ACC112 (cell line): ENCODE results near the gene EML6.

Experiments used
- H2AFZ ChIP-seq: fragments of 200-600 bp; sonication (generic); one replicate; pipeline ENCODE4 v1.6.0; 2017; ENCODE audit warnings: antibody characterized with exemption, low read length; ENCODE audit not compliant: unreplicated experiment
- H3K27ac ChIP-seq: fragments of 200-600 bp; sonication (generic); 2 replicates; pipeline ENCODE4 v1.5.1; 2014; ENCODE audit warnings: low read depth, mild to moderate bottlenecking, antibody characterized with exemption, low read length, moderate library complexity
- H3K27me3 ChIP-seq: fragments of 200-600 bp; sonication (generic); 2 replicates; pipeline ENCODE4 v1.6.1; 2014; ENCODE audit warnings: mild to moderate bottlenecking, antibody characterized with exemption, low read length, moderate library complexity, mixed read lengths; ENCODE audit not compliant: insufficient read depth
- H3K36me3 ChIP-seq: fragments of 200-600 bp; sonication (generic); 2 replicates; pipeline ENCODE4 v1.6.1; 2016; ENCODE audit warnings: mild to moderate bottlenecking, antibody characterized with exemption, low read length, moderate library complexity, mixed read lengths; ENCODE audit not compliant: insufficient read depth
- H3K4me1 ChIP-seq: fragments of 200-600 bp; sonication (generic); one replicate; pipeline ENCODE4 v1.6.1; 2016; ENCODE audit warnings: low read length, mixed read lengths; ENCODE audit not compliant: insufficient read depth, unreplicated experiment, control insufficient read depth
- H3K4me3 ChIP-seq: fragments of 200-600 bp; sonication (generic); 2 replicates; pipeline ENCODE4 v1.5.1; 2014; ENCODE audit warnings: mild to moderate bottlenecking, low read depth, low read length
- H3K79me2 ChIP-seq: fragments of 200-600 bp; sonication (generic); one replicate; pipeline ENCODE4 v1.6.0; 2016; ENCODE audit warnings: low read length; ENCODE audit not compliant: control insufficient read depth, unreplicated experiment, insufficient read depth

The EML6 gene

DNA sequence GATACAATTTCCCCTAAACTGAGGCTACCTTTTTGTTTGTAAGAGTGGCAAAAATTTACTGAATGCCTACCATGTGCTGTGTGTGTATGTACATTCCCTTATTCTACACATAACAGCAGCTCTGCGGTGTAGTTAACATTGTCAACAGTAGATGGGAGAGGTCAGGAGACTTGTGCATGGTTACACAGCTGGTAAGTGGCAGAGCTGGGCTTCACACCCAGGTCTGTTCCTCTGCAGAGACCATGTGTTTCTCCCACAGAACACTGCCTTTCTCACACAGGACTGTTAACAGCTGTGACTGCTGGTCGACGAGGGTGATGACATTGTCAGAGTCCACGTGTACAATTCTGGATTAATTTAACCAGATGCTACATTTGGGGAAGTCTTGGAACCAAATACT is 49.1 kb downstream of the EML6 start:
- no peaks in the 10 kb centered on the region for H3K79me2 ChIP-seq
- peak overlapping the region; percentile 44 for H3K27ac ChIP-seq
- H3K36me3 ChIP-seq: no peaks in the 10 kb centered on the region
- H3K4me3 ChIP-seq: peak overlapping the region; percentile 38; the same call in 1 of the 2 replicates
- peaks cover 37% of the 10 kb centered on the region for H3K4me1 ChIP-seq
- H2AFZ ChIP-seq: peak overlapping the region; percentile 87
- no peaks in the 10 kb centered on the region for H3K27me3 ChIP-seq

DNA sequence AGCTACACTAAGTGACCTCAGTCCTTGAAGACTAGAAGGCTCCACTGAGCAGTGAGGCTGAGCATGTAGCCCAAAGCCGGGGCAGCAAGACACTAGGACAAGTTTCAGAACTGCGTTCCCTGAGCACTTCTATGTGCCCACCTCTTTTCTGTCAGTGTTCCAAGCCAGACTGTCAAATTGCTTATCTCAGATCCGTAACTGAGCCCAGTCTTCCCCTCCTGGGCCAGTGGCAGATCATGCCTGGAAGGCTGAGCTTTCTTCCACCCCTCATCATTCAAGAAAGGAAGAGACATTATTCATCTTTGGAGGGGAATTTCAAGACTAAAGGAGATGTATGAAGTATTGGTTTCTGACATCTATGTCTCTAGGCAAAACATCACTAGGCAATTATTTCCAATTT is 49.8 kb downstream of the EML6 start:
- H3K27ac ChIP-seq: no peak overlapping the region
- no peaks in the 10 kb centered on the region for H3K36me3 ChIP-seq
- H3K79me2 ChIP-seq: no peaks in the 10 kb centered on the region

GRCh38 chr2:54773838-54774237 is 50.4 kb downstream of the EML6 start:
- Histone ChIP-seq H2AFZ (no peak overlapping the region), H3K27me3 (no peaks in the 10 kb centered on the region), H3K36me3 (no peaks in the 10 kb centered on the region), H3K79me2 (no peaks in the 10 kb centered on the region), H3K4me1 (peaks cover 28% of the 10 kb centered on the region), H3K27ac (no peak overlapping the region), H3K4me3 (no peak overlapping the region)

More for the DNA sequence above, 49.8 kb downstream of the EML6 start:
- no peak overlapping the region for H3K4me3 ChIP-seq
- peaks cover 30% of the 10 kb centered on the region for H3K4me1 ChIP-seq
- H2AFZ ChIP-seq: no peak overlapping the region
- no peaks in the 10 kb centered on the region for H3K27me3 ChIP-seq

GRCh38 chr2:54775710-54776109 is 52.2 kb downstream of the EML6 start:
- Histone ChIP-seq H3K79me2 (no peaks in the 10 kb centered on the region), H3K27me3 (no peaks in the 10 kb centered on the region), H3K4me1 (peaks cover 23% of the 10 kb centered on the region), H3K4me3 (no peak overlapping the region), H3K27ac (no peak overlapping the region), H2AFZ (no peak overlapping the region), H3K36me3 (no peaks in the 10 kb centered on the region)

GRCh38 chr2:54776494-54776893 is 53.0 kb downstream of the EML6 start:
- no peak overlapping the region for H3K4me3 ChIP-seq
- no peak overlapping the region for H3K27ac ChIP-seq
- H3K27me3 ChIP-seq: no peaks in the 10 kb centered on the region
- H3K4me1 ChIP-seq: peaks cover 16% of the 10 kb centered on the region
- no peaks in the 10 kb centered on the region for H3K36me3 ChIP-seq
- H2AFZ ChIP-seq: no peak overlapping the region
- no peaks in the 10 kb centered on the region for H3K79me2 ChIP-seq

DNA sequence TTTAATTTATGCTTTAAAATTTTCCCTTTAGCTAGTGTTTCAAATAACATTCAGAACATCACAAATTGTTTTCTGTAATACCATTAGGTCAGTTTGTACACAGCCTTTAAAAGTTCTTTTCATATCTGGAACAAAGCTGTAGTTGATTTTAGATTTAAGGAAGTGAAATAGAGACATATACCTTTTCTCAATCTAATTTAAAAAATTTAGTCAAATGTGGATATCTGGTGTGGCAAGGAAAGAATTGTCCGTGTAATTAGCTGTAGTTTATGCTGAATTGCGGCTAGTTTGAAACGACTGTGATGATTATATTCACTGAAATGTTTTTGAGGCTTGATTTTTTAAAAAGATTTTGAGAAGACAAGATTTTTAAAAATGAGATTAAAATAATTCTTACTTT is 59.9 kb downstream of the EML6 start:
- no peaks in the 10 kb centered on the region for H3K4me1 ChIP-seq
- H3K27me3 ChIP-seq: no peaks in the 10 kb centered on the region
- H3K27ac ChIP-seq: no peak overlapping the region
- H2AFZ ChIP-seq: no peak overlapping the region
- no peaks in the 10 kb centered on the region for H3K36me3 ChIP-seq
- no peak overlapping the region for H3K4me3 ChIP-seq
- H3K79me2 ChIP-seq: no peaks in the 10 kb centered on the region

DNA sequence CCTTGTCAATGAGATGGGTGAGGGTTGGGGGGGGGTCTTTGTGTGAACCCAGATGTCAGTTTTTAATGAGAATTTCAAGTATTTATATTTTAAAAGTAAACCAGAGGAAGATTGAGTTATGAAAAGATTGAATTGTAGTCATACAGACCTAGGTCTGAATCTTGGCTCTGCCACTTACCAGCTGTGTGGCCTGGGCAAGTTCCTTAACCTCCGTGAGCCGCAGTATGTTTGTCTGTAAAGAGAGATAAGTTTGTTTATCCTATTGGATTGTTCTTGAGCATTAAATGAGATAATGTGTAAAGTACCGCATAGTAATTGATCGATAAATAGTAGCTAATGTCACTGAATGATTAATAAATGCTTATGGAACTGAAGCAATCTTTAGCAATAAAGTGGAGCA is 63.8 kb downstream of the EML6 start:
- no peak overlapping the region for H3K4me3 ChIP-seq
- no peaks in the 10 kb centered on the region for H3K36me3 ChIP-seq
- no peaks in the 10 kb centered on the region for H3K79me2 ChIP-seq
- H3K4me1 ChIP-seq: no peaks in the 10 kb centered on the region
- no peak overlapping the region for H3K27ac ChIP-seq
- H3K27me3 ChIP-seq: no peaks in the 10 kb centered on the region
- no peak overlapping the region for H2AFZ ChIP-seq

- H3K27ac ChIP-seq: no peak overlapping the region
- H2AFZ ChIP-seq: no peak overlapping the region
- H3K36me3 ChIP-seq: no peaks in the 10 kb centered on the region
- H3K79me2 ChIP-seq: no peaks in the 10 kb centered on the region
- H3K27me3 ChIP-seq: no peaks in the 10 kb centered on the region
- no peaks in the 10 kb centered on the region for H3K4me1 ChIP-seq
- no peak overlapping the region for H3K4me3 ChIP-seq
Measured at GRCh38 chr2:54787755-54788366, 64.4 kb downstream of the EML6 start.

- H3K4me1 ChIP-seq: no peaks in the 10 kb centered on the region
Measured at GRCh38 chr2:54789878-54790277, 66.4 kb downstream of the EML6 start.

GRCh38 chr2:54791831-54792230 is 68.4 kb downstream of the EML6 start:
- H3K79me2 ChIP-seq: no peaks in the 10 kb centered on the region
- H2AFZ ChIP-seq: no peak overlapping the region
- H3K27ac ChIP-seq: no peak overlapping the region
- H3K4me1 ChIP-seq: no peaks in the 10 kb centered on the region
- no peaks in the 10 kb centered on the region for H3K27me3 ChIP-seq
- no peaks in the 10 kb centered on the region for H3K36me3 ChIP-seq
- no peak overlapping the region for H3K4me3 ChIP-seq

More at GRCh38 chr2:54789878-54790277, 66.4 kb downstream of the EML6 start:
- H3K4me3 ChIP-seq: no peak overlapping the region
- H3K79me2 ChIP-seq: no peaks in the 10 kb centered on the region
- no peak overlapping the region for H3K27ac ChIP-seq
- no peaks in the 10 kb centered on the region for H3K27me3 ChIP-seq
- no peak overlapping the region for H2AFZ ChIP-seq
- H3K36me3 ChIP-seq: no peaks in the 10 kb centered on the region

DNA sequence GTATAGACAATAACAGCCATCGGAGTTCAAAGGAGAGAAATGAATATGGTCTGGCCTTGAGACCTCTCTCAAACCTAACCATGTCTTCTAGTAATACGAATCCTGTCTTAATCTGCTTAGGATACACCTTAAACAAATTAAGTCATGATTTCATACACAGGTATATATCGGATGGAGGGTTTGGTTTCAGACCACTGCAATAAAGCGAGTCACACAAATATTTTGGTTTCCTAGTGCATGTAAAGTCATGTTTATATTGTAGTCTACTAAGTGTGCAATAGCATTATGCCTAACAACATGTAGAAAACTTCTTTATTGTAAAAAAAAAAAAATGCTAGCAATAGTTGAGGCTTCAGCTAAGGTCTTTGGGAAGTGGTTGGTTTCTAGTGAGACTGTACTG is 73.8 kb downstream of the EML6 start:
- Histone ChIP-seq H3K27me3 (no peaks in the 10 kb centered on the region), H3K79me2 (no peaks in the 10 kb centered on the region), H3K4me3 (no peak overlapping the region), H2AFZ (no peak overlapping the region), H3K4me1 (no peaks in the 10 kb centered on the region), H3K36me3 (no peaks in the 10 kb centered on the region), H3K27ac (no peak overlapping the region)
